ENCODE results near the gene ARHGEF7.
A peak's percentile ranks its signal among the peaks of the same experiment; 100 is the strongest.

ARHGEF7 gene

GRCh38 chr13:111201304-111201940 lies 86.3 kb downstream of the ARHGEF7 start:
- DNase-seq (ENCODE audit: low spot score) = no peak

GRCh38 chr13:111202156-111202621 lies 87.1 kb downstream of the ARHGEF7 start:
- no peak for DNase-seq (ENCODE audit: low spot score)

GRCh38 chr13:111202745-111203144 lies 87.6 kb downstream of the ARHGEF7 start:
- peak; percentile 21 for DNase-seq (ENCODE audit: low spot score)

GRCh38 chr13:111203736-111204389 lies 88.8 kb downstream of the ARHGEF7 start:
- no peak for DNase-seq (ENCODE audit: low spot score)

GRCh38 chr13:111204438-111205177 lies 89.5 kb downstream of the ARHGEF7 start:
- DNase-seq (ENCODE audit: low spot score) = no peak

GRCh38 chr13:111206148-111206547 lies 91.0 kb downstream of the ARHGEF7 start:
- DNase-seq (ENCODE audit: low spot score) = no peak

- no peak for DNase-seq (ENCODE audit: low spot score)
Observed at GRCh38 chr13:111209613-111210012, 94.5 kb downstream of the ARHGEF7 start.

GRCh38 chr13:111210091-111210490 lies 95.0 kb downstream of the ARHGEF7 start:
- no peak for DNase-seq (ENCODE audit: low spot score)

- no peak for DNase-seq (ENCODE audit: low spot score)
Observed at GRCh38 chr13:111210544-111211469, 95.7 kb downstream of the ARHGEF7 start.

- DNase-seq (ENCODE audit: low spot score) = no peak
Observed at GRCh38 chr13:111211789-111212516, 96.8 kb downstream of the ARHGEF7 start.

- no peak for DNase-seq (ENCODE audit: low spot score)
Observed at GRCh38 chr13:111212517-111212873, 97.4 kb downstream of the ARHGEF7 start.

- no peak for DNase-seq (ENCODE audit: low spot score)
Observed at GRCh38 chr13:111213964-111214726, 99.0 kb downstream of the ARHGEF7 start.

GRCh38 chr13:111215081-111216047 lies 100.3 kb downstream of the ARHGEF7 start:
- no peak for DNase-seq (ENCODE audit: low spot score)

- DNase-seq (ENCODE audit: low spot score) = peak; percentile 29
Observed at GRCh38 chr13:111216166-111216960, 101.3 kb downstream of the ARHGEF7 start.

- no peak for DNase-seq (ENCODE audit: low spot score)
Observed at GRCh38 chr13:111217641-111218040, 102.5 kb downstream of the ARHGEF7 start.

GRCh38 chr13:111219280-111219679 lies 104.2 kb downstream of the ARHGEF7 start:
- DNase-seq (ENCODE audit: low spot score) = no peak

- DNase-seq (ENCODE audit: low spot score) = no peak
Observed at GRCh38 chr13:111219950-111220349, 104.8 kb downstream of the ARHGEF7 start.

- DNase-seq (ENCODE audit: low spot score) = no peak
Observed at GRCh38 chr13:111225166-111225565, 110.1 kb downstream of the ARHGEF7 start.
